ENCODE measurements around the gene FNDC3B.

FNDC3B gene

GRCh38 chr3:172448661-172449465 lies 409.5 kb downstream of the FNDC3B start:
- DNase-seq (ENCODE audit: low read depth, low spot score) = peak; percentile 3

GRCh38 chr3:172449466-172450149 lies 410.2 kb downstream of the FNDC3B start:
- peak; percentile 82 for DNase-seq (ENCODE audit: low read depth, low spot score)

All from ELF-1 (cell line).